Loucy (cell line): ENCODE data around the gene PKD2.
A peak's percentile ranks its signal among the peaks of the same experiment; 100 is the strongest.

Experiments used
- H2AFZ ChIP-seq: fragments of 200-600 bp; sonication (generic); 2 replicates; pipeline ENCODE4 v1.6.0; 2016; ENCODE audit warnings: antibody characterized with exemption, mild to moderate bottlenecking, low read length, moderate library complexity
- H3F3A ChIP-seq: fragments of 200-600 bp; 2 replicates; pipeline ENCODE4 v1.6.0; 2016; ENCODE audit warnings: antibody characterized with exemption, low read depth, mild to moderate bottlenecking
- H3K27me3 ChIP-seq: fragments of 200-600 bp; sonication (generic); 2 replicates; pipeline ENCODE4 v1.6.1; 2014; ENCODE audit warnings: low read length, mild to moderate bottlenecking; ENCODE audit not compliant: insufficient read depth, poor library complexity, severe bottlenecking
- H3K36me3 ChIP-seq: fragments of 200-600 bp; sonication (generic); 2 replicates; pipeline ENCODE4 v1.6.1; 2016; ENCODE audit warnings: low read length; ENCODE audit not compliant: insufficient read depth
- H3K4me1 ChIP-seq: fragments of 200-600 bp; sonication (generic); 2 replicates; pipeline ENCODE4 v1.5.1; 2014; ENCODE audit warnings: low read length, mild to moderate bottlenecking; ENCODE audit not compliant: insufficient read depth, poor library complexity, severe bottlenecking
- H3K4me2 ChIP-seq: fragments of 200-600 bp; sonication (generic); 2 replicates; pipeline ENCODE4 v1.6.0; 2014; ENCODE audit warnings: antibody characterized with exemption, low read length, low read depth, mild to moderate bottlenecking; ENCODE audit not compliant: poor library complexity, severe bottlenecking
- H3K4me3 ChIP-seq: fragments of 200-600 bp; sonication (generic); 2 replicates; pipeline ENCODE4 v1.5.1; 2014; ENCODE audit warnings: low read length, mild to moderate bottlenecking, mixed read lengths; ENCODE audit not compliant: poor library complexity, severe bottlenecking
- H3K79me2 ChIP-seq: fragments of 200-600 bp; sonication (generic); 2 replicates; pipeline ENCODE4 v1.6.1; 2014; ENCODE audit warnings: low read length; ENCODE audit not compliant: insufficient read depth
- H3K9ac ChIP-seq: fragments of 200-600 bp; sonication (generic); 2 replicates; pipeline ENCODE4 v1.6.0; 2014; ENCODE audit warnings: mild to moderate bottlenecking, low read depth, low read length, moderate library complexity; ENCODE audit not compliant: poor library complexity, severe bottlenecking
- H3K9me2 ChIP-seq: fragments of 200-600 bp; sonication (generic); replicated peaks from 2 replicates; pipeline ENCODE4 v1.6.1; 2016; ENCODE audit warnings: low read depth, low read length, mixed read lengths
- H3K9me3 ChIP-seq: fragments of 200-600 bp; sonication (generic); 2 replicates; pipeline ENCODE4 v1.6.1; 2014; ENCODE audit warnings: mild to moderate bottlenecking, antibody characterized with exemption, low read length, low read depth; ENCODE audit not compliant: insufficient read depth
- H4K20me1 ChIP-seq: fragments of 200-600 bp; sonication (generic); 2 replicates; pipeline ENCODE4 v1.6.0; 2014; ENCODE audit warnings: antibody characterized with exemption, low read length, mild to moderate bottlenecking; ENCODE audit not compliant: insufficient read depth, poor library complexity, severe bottlenecking
- EZH2phosphoT487 ChIP-seq: fragments of 200-600 bp; IDR thresholded peaks from 2 replicates; pipeline ENCODE4 v1.6.1; 2018; ENCODE audit warnings: antibody characterized with exemption, mild to moderate bottlenecking, moderate library complexity, borderline replicate concordance
- TF ChIP-seq, protein P1 (sequence below): fragments of 200-600 bp; sonication (generic); conservative IDR thresholded peaks from 2 replicates; pipeline ENCODE4 v1.5.1; 2014; ENCODE audit warnings: mild to moderate bottlenecking, antibody characterized with exemption, low read length

The PKD2 gene

GRCh38 chr4:88045021-88045420 is 37.6 kb downstream of the PKD2 start:
- H3K4me1 ChIP-seq = peaks cover 20% of the 10 kb centered on the region
- no peak overlapping the region for H2AFZ ChIP-seq
- H3F3A ChIP-seq = no peaks in the 10 kb centered on the region
- H3K79me2 ChIP-seq = no peaks in the 10 kb centered on the region
- no peak overlapping the region for H3K4me2 ChIP-seq
- no peak overlapping the region for H3K4me3 ChIP-seq
- H3K36me3 ChIP-seq = peaks cover 45% of the 10 kb centered on the region; the same call in 1 of the 2 replicates
- no peaks in the 10 kb centered on the region for H3K9me3 ChIP-seq
- H3K9ac ChIP-seq = no peak overlapping the region
- no peaks in the 10 kb centered on the region for H4K20me1 ChIP-seq
- no peaks in the 10 kb centered on the region for H3K27me3 ChIP-seq
- no peaks in the 10 kb centered on the region for H3K9me2 ChIP-seq
- no peak for TF ChIP-seq EZH2phosphoT487
- TF ChIP-seq, protein P1, sequence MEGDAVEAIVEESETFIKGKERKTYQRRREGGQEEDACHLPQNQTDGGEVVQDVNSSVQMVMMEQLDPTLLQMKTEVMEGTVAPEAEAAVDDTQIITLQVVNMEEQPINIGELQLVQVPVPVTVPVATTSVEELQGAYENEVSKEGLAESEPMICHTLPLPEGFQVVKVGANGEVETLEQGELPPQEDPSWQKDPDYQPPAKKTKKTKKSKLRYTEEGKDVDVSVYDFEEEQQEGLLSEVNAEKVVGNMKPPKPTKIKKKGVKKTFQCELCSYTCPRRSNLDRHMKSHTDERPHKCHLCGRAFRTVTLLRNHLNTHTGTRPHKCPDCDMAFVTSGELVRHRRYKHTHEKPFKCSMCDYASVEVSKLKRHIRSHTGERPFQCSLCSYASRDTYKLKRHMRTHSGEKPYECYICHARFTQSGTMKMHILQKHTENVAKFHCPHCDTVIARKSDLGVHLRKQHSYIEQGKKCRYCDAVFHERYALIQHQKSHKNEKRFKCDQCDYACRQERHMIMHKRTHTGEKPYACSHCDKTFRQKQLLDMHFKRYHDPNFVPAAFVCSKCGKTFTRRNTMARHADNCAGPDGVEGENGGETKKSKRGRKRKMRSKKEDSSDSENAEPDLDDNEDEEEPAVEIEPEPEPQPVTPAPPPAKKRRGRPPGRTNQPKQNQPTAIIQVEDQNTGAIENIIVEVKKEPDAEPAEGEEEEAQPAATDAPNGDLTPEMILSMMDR = no peak

DNA sequence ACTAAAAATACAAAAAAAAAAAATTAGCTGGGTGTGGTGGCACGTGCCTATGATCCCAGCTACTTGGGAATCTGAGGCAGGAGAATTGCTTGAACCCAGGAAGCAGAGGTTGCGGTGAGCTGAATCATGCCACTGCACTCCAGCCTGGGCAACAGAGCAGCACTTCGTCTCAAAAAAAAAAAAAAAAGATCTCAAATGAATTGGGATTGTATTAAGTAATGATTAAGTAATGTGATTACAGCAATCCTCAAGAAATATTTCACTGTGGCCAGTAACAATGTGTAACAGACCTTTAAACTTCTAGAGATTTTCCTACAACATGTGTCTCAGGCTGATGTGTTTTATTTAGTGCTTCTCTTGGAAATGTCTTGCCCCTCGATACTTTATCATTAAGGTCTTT is 46.8 kb downstream of the PKD2 start:
- Histone ChIP-seq H2AFZ (no peak overlapping the region), H3K9me2 (no peaks in the 10 kb centered on the region), H3K9me3 (no peaks in the 10 kb centered on the region), H3K79me2 (no peaks in the 10 kb centered on the region), H3K9ac (no peak overlapping the region), H3F3A (no peaks in the 10 kb centered on the region), H3K4me3 (no peak overlapping the region), H3K27me3 (no peaks in the 10 kb centered on the region), H3K4me1 (no peaks in the 10 kb centered on the region), H3K4me2 (no peak overlapping the region), H4K20me1 (no peaks in the 10 kb centered on the region), H3K36me3 (peaks cover 7% of the 10 kb centered on the region; the same call in 1 of the 2 replicates)
- no peak for TF ChIP-seq EZH2phosphoT487
- TF ChIP-seq, protein P1 = no peak

- H3K9me3 ChIP-seq = no peaks in the 10 kb centered on the region
- no peaks in the 10 kb centered on the region for H3K9me2 ChIP-seq
- H3F3A ChIP-seq = no peaks in the 10 kb centered on the region
- no peaks in the 10 kb centered on the region for H3K27me3 ChIP-seq
- no peak overlapping the region for H3K4me3 ChIP-seq
- no peak for TF ChIP-seq EZH2phosphoT487
- TF ChIP-seq, protein P1 = peak; percentile 57
- no peak overlapping the region for H2AFZ ChIP-seq
- H4K20me1 ChIP-seq = no peaks in the 10 kb centered on the region
- no peaks in the 10 kb centered on the region for H3K4me1 ChIP-seq
- no peak overlapping the region for H3K4me2 ChIP-seq
- H3K79me2 ChIP-seq = no peaks in the 10 kb centered on the region
- H3K36me3 ChIP-seq = peaks cover 9% of the 10 kb centered on the region; the same call in 1 of the 2 replicates
- H3K9ac ChIP-seq = no peak overlapping the region
Measured at GRCh38 chr4:88054901-88055300, 47.5 kb downstream of the PKD2 start.
